H1 (cell line): ENCODE measurements around the gene SLC23A2.

Experiments used
- BCL11A ChIP-seq, 2 experiments: IDR thresholded peaks; one replicate each; pipeline ENCODE4 v1.6.1; 2011; ENCODE audit warnings: low read depth in 2 of 2, low read length in 2 of 2, mild to moderate bottlenecking in 2 of 2
- CTCF ChIP-seq, 3 experiments: IDR thresholded peaks; 1 replicate in 2 of 3; 2 replicates in 1 of 3; pipeline versions ENCODE4 v1.5.1 to v1.6.1; 2011; ENCODE audit warnings: low read length in 3 of 3, mild to moderate bottlenecking in 3 of 3, inconsistent platforms in 2 of 3, low read depth in 1 of 3, moderate library complexity in 1 of 3; ENCODE audit not compliant: insufficient read depth in 1 of 3; ENCODE audit errors: control extremely low read depth in 1 of 3
- EP300 ChIP-seq, 2 experiments: IDR thresholded peaks; 1 replicate in 1 of 2; 2 replicates in 1 of 2; pipeline ENCODE4 v1.6.1; 2011 to 2012; ENCODE audit warnings: low read depth in 2 of 2, low read length in 2 of 2, mild to moderate bottlenecking in 2 of 2, borderline replicate concordance in 1 of 2, inconsistent platforms in 1 of 2, moderate library complexity in 1 of 2
- EZH2 ChIP-seq: fragments of 200-600 bp; sonication (generic); IDR thresholded peaks from 2 replicates; pipeline ENCODE4 v1.7.1; 2012; ENCODE audit warnings: low read depth, mild to moderate bottlenecking, moderate library complexity, low read length, inconsistent platforms; ENCODE audit not compliant: severe bottlenecking
- GABPA ChIP-seq: IDR thresholded peaks from 2 replicates; pipeline ENCODE4 v1.6.1; 2011; ENCODE audit warnings: mild to moderate bottlenecking, low read length, moderate library complexity, borderline replicate concordance; ENCODE audit not compliant: insufficient read depth
- JUND ChIP-seq: IDR thresholded peaks from 2 replicates; pipeline ENCODE4 v1.6.1; 2011; ENCODE audit warnings: mild to moderate bottlenecking, improper control_type of control experiment, low read length
- NRF1 ChIP-seq: IDR thresholded peaks from 2 replicates; pipeline ENCODE4 v1.6.1; 2011; ENCODE audit warnings: mild to moderate bottlenecking, low read depth, low read length, improper control_type of control experiment
- PHF8 ChIP-seq: fragments of 200-600 bp; sonication (generic); conservative IDR thresholded peaks from 2 replicates; pipeline ENCODE4 v1.7.1; 2012; ENCODE audit warnings: low read depth, mild to moderate bottlenecking, inconsistent platforms, low read length, moderate library complexity
- SP1 ChIP-seq: IDR thresholded peaks from 2 replicates; pipeline ENCODE4 v1.6.1; 2011; ENCODE audit warnings: low read depth, low read length
- SRF ChIP-seq: IDR thresholded peaks from 2 replicates; pipeline ENCODE4 v1.6.1; 2011; ENCODE audit warnings: mild to moderate bottlenecking, low read depth, low read length, moderate library complexity
- TF ChIP-seq, protein P1 (sequence below): IDR thresholded peaks from 2 replicates; pipeline ENCODE4 v1.6.1; 2011; ENCODE audit warnings: low read depth, mild to moderate bottlenecking, low read length; ENCODE audit not compliant: insufficient read depth

GRCh38 chr20:4998160-4998651, 3.1 kb downstream of the SLC23A2 start:
- TF ChIP-seq SRF (no peak), CTCF (IDR thresholded peaks at IDR 0.05; ENCODE audit: control extremely low read depth in 1 of 3, insufficient read depth in 1 of 3, low read depth in 1 of 3, low read length in 3 of 3) (peak in 2 of 3 experiments; percentile 21 to 32; a peak in 2 of 4 replicates), SP1 (no peak), NRF1 (no peak), GABPA (no peak), BCL11A (IDR thresholded peaks at IDR 0.05; ENCODE audit: low read depth in 2 of 2, low read length in 2 of 2) (no peak), EZH2 (no peak), PHF8 (no peak), JUND (no peak), EP300 (IDR thresholded peaks at IDR 0.05; ENCODE audit: borderline replicate concordance in 1 of 2, low read depth in 2 of 2, low read length in 2 of 2) (no peak)
- TF ChIP-seq, protein P1, sequence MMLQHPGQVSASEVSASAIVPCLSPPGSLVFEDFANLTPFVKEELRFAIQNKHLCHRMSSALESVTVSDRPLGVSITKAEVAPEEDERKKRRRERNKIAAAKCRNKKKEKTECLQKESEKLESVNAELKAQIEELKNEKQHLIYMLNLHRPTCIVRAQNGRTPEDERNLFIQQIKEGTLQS = no peak
